Measurements from ENCODE around the gene AGTRAP. TPM values are rescaled to one million over a fixed set of nuclear protein-coding genes. Genes with fewer than 3 reads are reported as not detected.

The AGTRAP gene
- total RNA-seq, result 64.5 TPM
- long read RNA-seq, transcript AGTRAP-203 (5 exons, 1,100 nt), result minor isoform, 26 of 154 reads
- long read RNA-seq, transcript AGTRAP-205 (6 exons, 786 nt), result minor isoform, 5 of 154 reads
- long read RNA-seq, transcript AGTRAP-206 (6 exons, 809 nt), result minor isoform, 5 of 154 reads
- long read RNA-seq, transcript AGTRAP-201 (5 exons, 1,107 nt), result major isoform, 91 of 154 reads
- long read RNA-seq, partial matches to known transcripts, result 8 of 154 reads
- long read RNA-seq, other reads (novel, unspliced or antisense), result 15 of 154 reads

- Histone ChIP-seq H3K36me3 (no peaks in the 10 kb centered on the region), H3K27ac (peak within 1 kb of the TSS; percentile 91), H3K4me1 (peaks cover 70% of the 10 kb centered on the region), H3K27me3 (ENCODE audit: low read depth) (no peaks in the 10 kb centered on the region), H3K9me3 (no peaks in the 10 kb centered on the region), H3K4me3 (peak within 1 kb of the TSS; percentile 90)
- TF ChIP-seq CTCF (IDR thresholded peaks at IDR 0.05), result peak; percentile 7
- intact Hi-C loops (cut with DNase I), result no loop called here
- ATAC-seq, result peak; percentile 92 to 94
- DNase-seq, result peak; percentile 99
Observed at GRCh38 chr1:11735854-11736745, at the start of gene AGTRAP. Gene AGTRAP (plus strand): TSS chr1:11736136. CDS start chr1:11736209, 73 bp downstream.

GRCh38 chr1:11688506-11688905, 47.4 kb upstream of the AGTRAP start:
- no peak for ATAC-seq
- intact Hi-C loops (cut with DNase I), result no loop called here
- no peak for DNase-seq
- Histone ChIP-seq H3K36me3 (no peaks in the 10 kb centered on the region), H3K27ac (no peak overlapping the region), H3K27me3 (ENCODE audit: low read depth) (peaks cover 68% of the 10 kb centered on the region), H3K4me1 (peaks cover 11% of the 10 kb centered on the region), H3K9me3 (no peaks in the 10 kb centered on the region), H3K4me3 (no peak overlapping the region)
- no peak for TF ChIP-seq CTCF (IDR thresholded peaks at IDR 0.05)

- peak overlapping the region; percentile 35 for H3K4me3 ChIP-seq
- TF ChIP-seq CTCF (IDR thresholded peaks at IDR 0.05), result no peak
- peaks cover 80% of the 10 kb centered on the region for H3K27me3 ChIP-seq (ENCODE audit: low read depth)
- ATAC-seq (no peak), DNase-seq (no peak)
- H3K9me3 ChIP-seq, result no peaks in the 10 kb centered on the region
- intact Hi-C loops (cut with DNase I), result no loop called here
- no peaks in the 10 kb centered on the region for H3K36me3 ChIP-seq
- H3K4me1 ChIP-seq, result peaks cover 11% of the 10 kb centered on the region
- H3K27ac ChIP-seq, result no peak overlapping the region
Observed at GRCh38 chr1:11690397-11691301, 45.3 kb upstream of the AGTRAP start.

- ATAC-seq (peak; percentile 13 to 22), DNase-seq (no peak)
- Histone ChIP-seq H3K9me3 (no peaks in the 10 kb centered on the region), H3K27me3 (ENCODE audit: low read depth) (peaks cover 80% of the 10 kb centered on the region), H3K4me3 (peak within 1 kb of the TSS; percentile 35), H3K27ac (no peak within 1 kb of the TSS), H3K4me1 (peaks cover 11% of the 10 kb centered on the region), H3K36me3 (no peaks in the 10 kb centered on the region)
- TF ChIP-seq CTCF (IDR thresholded peaks at IDR 0.05), result no peak
- intact Hi-C loops (cut with DNase I), result no loop called here
Observed at GRCh38 chr1:11691302-11691914, 44.5 kb upstream of the AGTRAP start, which contains the start of gene DRAXIN. Gene DRAXIN (plus strand): TSS chr1:11691710. CDS start chr1:11706259, 14,549 bp downstream.

Measured in lower lobe of right lung (tissue), 2 donors.